Neural cell (in vitro differentiated cells): ENCODE measurements around the gene ERICH6. TPM values are rescaled to one million over a fixed set of nuclear protein-coding genes. Genes with fewer than 3 reads are reported as not detected.

Experiments
- H2AFZ ChIP-seq: fragments of 200-600, 300-800 bp; sonication (generic), shearing (Covaris generic); 2 replicates; pipeline ENCODE4 v1.6.0; 2014; ENCODE audit warnings: low read depth, mild to moderate bottlenecking, antibody characterized with exemption, low read length, moderate library complexity
- H3F3A ChIP-seq: fragments of 200-600 bp; shearing (Covaris generic); 2 replicates; pipeline ENCODE4 v1.6.1; 2016; ENCODE audit warnings: mild to moderate bottlenecking, moderate library complexity, mixed read lengths, antibody characterized with exemption, low read length; ENCODE audit not compliant: insufficient read depth, poor library complexity, severe bottlenecking
- H3K27ac ChIP-seq: fragments of 200-600, 300-800 bp; sonication (generic), shearing (Covaris generic); 2 replicates; pipeline ENCODE4 v1.5.1; 2014; ENCODE audit warnings: mild to moderate bottlenecking, low read length, moderate library complexity
- H3K27me3 ChIP-seq: fragments of 300-800, 200-600 bp; sonication (generic), shearing (Covaris generic); 2 replicates; pipeline ENCODE4 v1.6.0; 2014; ENCODE audit warnings: mild to moderate bottlenecking, low read depth, low read length, moderate library complexity; ENCODE audit not compliant: insufficient read depth
- H3K36me3 ChIP-seq: fragments of 300-800, 200-600 bp; sonication (generic), shearing (Covaris generic); 2 replicates; pipeline ENCODE4 v1.5.1; 2014; ENCODE audit warnings: mild to moderate bottlenecking, antibody characterized with exemption, low read length, moderate library complexity; ENCODE audit not compliant: insufficient read depth
- H3K4me2 ChIP-seq: fragments of 300-800, 200-600 bp; sonication (generic), shearing (Covaris generic); 2 replicates; pipeline ENCODE4 v1.6.0; 2014; ENCODE audit warnings: mild to moderate bottlenecking, low read length
- H3K4me3 ChIP-seq: fragments of 300-800, 200-600 bp; sonication (generic), shearing (Covaris generic); 2 replicates; pipeline ENCODE4 v1.5.1; 2014; ENCODE audit warnings: mild to moderate bottlenecking, low read length, moderate library complexity
- H3K79me2 ChIP-seq: fragments of 200-600 bp; shearing (Covaris generic); replicated peaks from 2 replicates; pipeline ENCODE4 v1.6.0; 2014; ENCODE audit warnings: mild to moderate bottlenecking, low read length, moderate library complexity; ENCODE audit not compliant: insufficient read depth
- H3K9ac ChIP-seq: fragments of 300-800, 200-600 bp; sonication (generic), shearing (Covaris generic); 2 replicates; pipeline ENCODE4 v1.6.1; 2016; ENCODE audit warnings: mild to moderate bottlenecking, low read length, mixed read lengths
- H3K9me2 ChIP-seq: fragments of 200-600 bp; shearing (Covaris generic); 2 replicates; pipeline ENCODE4 v1.6.1; 2016; ENCODE audit warnings: mild to moderate bottlenecking, low read length, mixed read lengths; ENCODE audit not compliant: insufficient read depth
- H3K9me3 ChIP-seq: fragments of 200-600, 300-800 bp; sonication (generic), shearing (Covaris generic); 2 replicates; pipeline ENCODE4 v1.6.1; 2016; ENCODE audit warnings: mild to moderate bottlenecking, mixed run types, low read length, moderate library complexity, mixed read lengths
- H4K20me1 ChIP-seq: fragments of 200-600 bp; shearing (Covaris generic); 2 replicates; pipeline ENCODE4 v1.6.1; 2016; ENCODE audit warnings: mild to moderate bottlenecking, mixed run types; ENCODE audit not compliant: insufficient read depth
- EP300 ChIP-seq: fragments of 450-650 bp; conservative IDR thresholded peaks from 2 replicates; pipeline ENCODE4 v1.6.1; 2014; ENCODE audit warnings: antibody characterized with exemption, mild to moderate bottlenecking, moderate library complexity; ENCODE audit not compliant: poor library complexity, severe bottlenecking
- EZH2 ChIP-seq: fragments of 200-600, 300-800 bp; shearing (Covaris generic), sonication (generic); IDR thresholded peaks from 2 replicates; pipeline ENCODE4 v1.6.1; 2014; ENCODE audit warnings: antibody characterized with exemption, low read length, borderline replicate concordance, mild to moderate bottlenecking; ENCODE audit not compliant: insufficient read depth, poor library complexity, severe bottlenecking
- MXI1 ChIP-seq: fragments of 450-650 bp; conservative IDR thresholded peaks from 2 replicates; pipeline ENCODE4 v1.6.1; 2014; ENCODE audit warnings: antibody characterized with exemption, mild to moderate bottlenecking; ENCODE audit not compliant: poor library complexity, severe bottlenecking
- POLR2AphosphoS5 ChIP-seq: IDR thresholded peaks from 2 replicates; pipeline ENCODE4 v1.6.1; 2012
- RAD21 ChIP-seq: fragments of 450-650 bp; conservative IDR thresholded peaks from 2 replicates; pipeline ENCODE4 v1.6.1; 2014; ENCODE audit warnings: antibody characterized with exemption, mild to moderate bottlenecking, moderate library complexity
- SMC3 ChIP-seq: fragments of 450-650 bp; conservative IDR thresholded peaks from 2 replicates; pipeline ENCODE4 v1.6.1; 2014; ENCODE audit warnings: antibody characterized with exemption, mild to moderate bottlenecking, moderate library complexity; ENCODE audit not compliant: poor library complexity
- TAF1 ChIP-seq: IDR thresholded peaks from 2 replicates; pipeline ENCODE4 v1.6.1; 2012; ENCODE audit warnings: low read depth
- polyA minus RNA-seq: library from RNA; depleted of rRNA, polyadenylated mRNA; stranded (reverse); fragments of >200 nt; gene quantifications from 2 replicates; pipeline ENCODE4 v1.2.3, GENCODE V29; 2014
- polyA plus RNA-seq: library from polyadenylated mRNA; depleted of rRNA; stranded (reverse); fragments of >200 nt; gene quantifications from 2 replicates; pipeline ENCODE4 v1.2.3, GENCODE V29; 2014
- TF ChIP-seq, protein P1 (sequence below): fragments of 450-650 bp; IDR thresholded peaks from 2 replicates; pipeline ENCODE4 v1.5.1; 2014; ENCODE audit warnings: antibody characterized with exemption, mild to moderate bottlenecking, moderate library complexity; ENCODE audit not compliant: poor library complexity, severe bottlenecking
- TF ChIP-seq, protein P2 (sequence below): IDR thresholded peaks from 2 replicates; pipeline ENCODE4 v1.6.1; 2012; ENCODE audit warnings: borderline replicate concordance

The ERICH6 gene
- polyA plus RNA-seq (0.32 TPM in 1 of 2 replicates, not detected in the other), polyA minus RNA-seq (0.49 TPM in 1 of 2 replicates, not detected in the other)

- TF ChIP-seq EZH2 (no peak), POLR2AphosphoS5 (peak; percentile 33), RAD21 (peak; percentile 11), TAF1 (peak; percentile 34), EP300 (no peak)
- TF ChIP-seq, protein P1, sequence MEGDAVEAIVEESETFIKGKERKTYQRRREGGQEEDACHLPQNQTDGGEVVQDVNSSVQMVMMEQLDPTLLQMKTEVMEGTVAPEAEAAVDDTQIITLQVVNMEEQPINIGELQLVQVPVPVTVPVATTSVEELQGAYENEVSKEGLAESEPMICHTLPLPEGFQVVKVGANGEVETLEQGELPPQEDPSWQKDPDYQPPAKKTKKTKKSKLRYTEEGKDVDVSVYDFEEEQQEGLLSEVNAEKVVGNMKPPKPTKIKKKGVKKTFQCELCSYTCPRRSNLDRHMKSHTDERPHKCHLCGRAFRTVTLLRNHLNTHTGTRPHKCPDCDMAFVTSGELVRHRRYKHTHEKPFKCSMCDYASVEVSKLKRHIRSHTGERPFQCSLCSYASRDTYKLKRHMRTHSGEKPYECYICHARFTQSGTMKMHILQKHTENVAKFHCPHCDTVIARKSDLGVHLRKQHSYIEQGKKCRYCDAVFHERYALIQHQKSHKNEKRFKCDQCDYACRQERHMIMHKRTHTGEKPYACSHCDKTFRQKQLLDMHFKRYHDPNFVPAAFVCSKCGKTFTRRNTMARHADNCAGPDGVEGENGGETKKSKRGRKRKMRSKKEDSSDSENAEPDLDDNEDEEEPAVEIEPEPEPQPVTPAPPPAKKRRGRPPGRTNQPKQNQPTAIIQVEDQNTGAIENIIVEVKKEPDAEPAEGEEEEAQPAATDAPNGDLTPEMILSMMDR: peak; percentile 39
- H3K27ac ChIP-seq: peak within 1 kb of the TSS; percentile 39
- H3K9me3 ChIP-seq: no peaks in the 10 kb centered on the region
- H4K20me1 ChIP-seq: no peaks in the 10 kb centered on the region
- H3K4me3 ChIP-seq: peak within 1 kb of the TSS; percentile 69
- H2AFZ ChIP-seq: peak within 1 kb of the TSS; percentile 56
- no peaks in the 10 kb centered on the region for H3K9me2 ChIP-seq
- peak within 1 kb of the TSS; percentile 63 for H3K9ac ChIP-seq
- no peaks in the 10 kb centered on the region for H3F3A ChIP-seq
- no peaks in the 10 kb centered on the region for H3K79me2 ChIP-seq
- peak within 1 kb of the TSS; percentile 55 for H3K4me2 ChIP-seq
- no peaks in the 10 kb centered on the region for H3K36me3 ChIP-seq
- no peaks in the 10 kb centered on the region for H3K27me3 ChIP-seq
Observed at GRCh38 chr3:150703756-150704344, at the start of gene ERICH6. ERICH6 (minus strand) TSS chr3:150703920; CDS start chr3:150703898, 22 bp downstream.

DNA sequence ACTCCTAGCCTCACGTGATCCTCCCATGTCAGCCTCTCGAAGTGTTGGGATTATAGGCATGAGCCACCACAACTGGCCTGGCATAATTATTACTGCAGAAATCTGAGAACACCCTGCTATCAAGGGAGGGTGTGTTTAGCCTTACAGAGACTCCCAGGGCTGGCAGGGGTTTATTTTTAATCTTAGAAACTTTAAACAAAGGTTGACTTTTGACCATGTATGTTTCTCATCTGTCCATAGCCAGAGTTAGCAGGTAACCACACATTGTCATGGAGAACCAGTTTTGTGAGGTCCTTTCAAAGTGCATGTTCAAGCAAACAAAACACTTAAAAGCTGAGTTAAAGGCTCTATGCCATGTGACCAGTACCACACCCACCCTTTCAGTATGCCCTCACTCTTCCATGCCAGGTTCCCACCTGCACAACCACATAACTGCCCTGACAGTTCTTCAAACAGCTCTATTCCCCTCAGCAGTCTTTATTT lies 48.1 kb upstream of the ERICH6 start:
- H3K79me2 ChIP-seq: no peaks in the 10 kb centered on the region
- no peaks in the 10 kb centered on the region for H3F3A ChIP-seq
- H3K27me3 ChIP-seq: no peaks in the 10 kb centered on the region
- no peak overlapping the region for H3K4me2 ChIP-seq
- H3K9me3 ChIP-seq: no peaks in the 10 kb centered on the region
- H3K36me3 ChIP-seq: no peaks in the 10 kb centered on the region
- H2AFZ ChIP-seq: no peak overlapping the region
- H3K27ac ChIP-seq: no peak overlapping the region
- H3K9me2 ChIP-seq: no peaks in the 10 kb centered on the region
- no peak overlapping the region for H3K9ac ChIP-seq
- TF ChIP-seq, protein P2, sequence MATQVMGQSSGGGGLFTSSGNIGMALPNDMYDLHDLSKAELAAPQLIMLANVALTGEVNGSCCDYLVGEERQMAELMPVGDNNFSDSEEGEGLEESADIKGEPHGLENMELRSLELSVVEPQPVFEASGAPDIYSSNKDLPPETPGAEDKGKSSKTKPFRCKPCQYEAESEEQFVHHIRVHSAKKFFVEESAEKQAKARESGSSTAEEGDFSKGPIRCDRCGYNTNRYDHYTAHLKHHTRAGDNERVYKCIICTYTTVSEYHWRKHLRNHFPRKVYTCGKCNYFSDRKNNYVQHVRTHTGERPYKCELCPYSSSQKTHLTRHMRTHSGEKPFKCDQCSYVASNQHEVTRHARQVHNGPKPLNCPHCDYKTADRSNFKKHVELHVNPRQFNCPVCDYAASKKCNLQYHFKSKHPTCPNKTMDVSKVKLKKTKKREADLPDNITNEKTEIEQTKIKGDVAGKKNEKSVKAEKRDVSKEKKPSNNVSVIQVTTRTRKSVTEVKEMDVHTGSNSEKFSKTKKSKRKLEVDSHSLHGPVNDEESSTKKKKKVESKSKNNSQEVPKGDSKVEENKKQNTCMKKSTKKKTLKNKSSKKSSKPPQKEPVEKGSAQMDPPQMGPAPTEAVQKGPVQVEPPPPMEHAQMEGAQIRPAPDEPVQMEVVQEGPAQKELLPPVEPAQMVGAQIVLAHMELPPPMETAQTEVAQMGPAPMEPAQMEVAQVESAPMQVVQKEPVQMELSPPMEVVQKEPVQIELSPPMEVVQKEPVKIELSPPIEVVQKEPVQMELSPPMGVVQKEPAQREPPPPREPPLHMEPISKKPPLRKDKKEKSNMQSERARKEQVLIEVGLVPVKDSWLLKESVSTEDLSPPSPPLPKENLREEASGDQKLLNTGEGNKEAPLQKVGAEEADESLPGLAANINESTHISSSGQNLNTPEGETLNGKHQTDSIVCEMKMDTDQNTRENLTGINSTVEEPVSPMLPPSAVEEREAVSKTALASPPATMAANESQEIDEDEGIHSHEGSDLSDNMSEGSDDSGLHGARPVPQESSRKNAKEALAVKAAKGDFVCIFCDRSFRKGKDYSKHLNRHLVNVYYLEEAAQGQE: no peak
- no peak for TF ChIP-seq MXI1
- TF ChIP-seq, protein P1: no peak
- TF ChIP-seq SMC3: no peak
- TF ChIP-seq POLR2AphosphoS5: no peak
- no peak for TF ChIP-seq TAF1
- no peak for TF ChIP-seq RAD21
- no peak for TF ChIP-seq EP300
- no peak for TF ChIP-seq EZH2
- no peaks in the 10 kb centered on the region for H4K20me1 ChIP-seq
- H3K4me3 ChIP-seq: no peak overlapping the region
